DOHH2 (cell line): ENCODE data around the gene LIM2.

Experiments
- CTCF ChIP-seq: fragments of 200-600 bp; sonication (generic); IDR thresholded peaks from one replicate; pipeline ENCODE4 v1.5.1; 2014; ENCODE audit warnings: antibody characterized with exemption, mild to moderate bottlenecking, low read depth, low read length; ENCODE audit not compliant: poor library complexity, severe bottlenecking
- EZH2phosphoT487 ChIP-seq: fragments of 200-600 bp; sonication (generic); IDR thresholded peaks from 2 replicates; pipeline ENCODE4 v1.6.1; 2017; ENCODE audit warnings: borderline replicate concordance, mild to moderate bottlenecking, antibody characterized with exemption, low read length, moderate library complexity, mixed read lengths

GRCh38 chr19:51347209-51347928 lies 40.4 kb downstream of the LIM2 start:
- TF ChIP-seq CTCF, result no peak
- no peak for TF ChIP-seq EZH2phosphoT487
